ENCODE data around the gene RASGRP1.

DNA sequence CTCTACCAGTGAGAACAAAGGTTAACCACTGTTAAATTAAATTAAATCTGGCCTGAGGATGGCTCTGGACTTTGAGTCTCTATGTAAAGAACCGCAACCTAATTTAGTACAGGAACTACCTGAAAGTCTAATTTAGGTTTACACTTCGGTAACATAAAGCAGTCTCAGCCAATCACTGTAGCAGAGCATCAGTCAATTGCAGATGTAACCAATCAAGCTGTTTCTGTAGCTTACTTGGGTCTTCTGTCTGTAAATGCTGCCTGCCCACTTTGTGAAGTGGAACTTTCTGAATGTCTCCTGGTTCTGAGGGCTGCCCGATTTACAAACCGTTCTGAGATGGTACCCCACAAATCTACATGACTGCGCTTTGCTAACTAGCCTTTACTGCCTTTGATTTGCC is 39.1 kb upstream of the RASGRP1 start:
- TF ChIP-seq, protein P1, sequence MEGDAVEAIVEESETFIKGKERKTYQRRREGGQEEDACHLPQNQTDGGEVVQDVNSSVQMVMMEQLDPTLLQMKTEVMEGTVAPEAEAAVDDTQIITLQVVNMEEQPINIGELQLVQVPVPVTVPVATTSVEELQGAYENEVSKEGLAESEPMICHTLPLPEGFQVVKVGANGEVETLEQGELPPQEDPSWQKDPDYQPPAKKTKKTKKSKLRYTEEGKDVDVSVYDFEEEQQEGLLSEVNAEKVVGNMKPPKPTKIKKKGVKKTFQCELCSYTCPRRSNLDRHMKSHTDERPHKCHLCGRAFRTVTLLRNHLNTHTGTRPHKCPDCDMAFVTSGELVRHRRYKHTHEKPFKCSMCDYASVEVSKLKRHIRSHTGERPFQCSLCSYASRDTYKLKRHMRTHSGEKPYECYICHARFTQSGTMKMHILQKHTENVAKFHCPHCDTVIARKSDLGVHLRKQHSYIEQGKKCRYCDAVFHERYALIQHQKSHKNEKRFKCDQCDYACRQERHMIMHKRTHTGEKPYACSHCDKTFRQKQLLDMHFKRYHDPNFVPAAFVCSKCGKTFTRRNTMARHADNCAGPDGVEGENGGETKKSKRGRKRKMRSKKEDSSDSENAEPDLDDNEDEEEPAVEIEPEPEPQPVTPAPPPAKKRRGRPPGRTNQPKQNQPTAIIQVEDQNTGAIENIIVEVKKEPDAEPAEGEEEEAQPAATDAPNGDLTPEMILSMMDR (conservative IDR thresholded peaks at IDR 0.05), result no peak
- no peak for TF ChIP-seq EZH2 (IDR thresholded peaks at IDR 0.05; ENCODE audit: low read depth)

Measured in PC-9 (cell line).